Raji (cell line): ENCODE data around the gene BLCAP.

ENCODE experiments used
- POLR2A ChIP-seq: IDR thresholded peaks from 2 replicates; pipeline ENCODE4 v1.6.1; 2011; ENCODE audit warnings: low read depth, low read length, control low read depth; ENCODE audit not compliant: insufficient read depth

BLCAP gene

DNA sequence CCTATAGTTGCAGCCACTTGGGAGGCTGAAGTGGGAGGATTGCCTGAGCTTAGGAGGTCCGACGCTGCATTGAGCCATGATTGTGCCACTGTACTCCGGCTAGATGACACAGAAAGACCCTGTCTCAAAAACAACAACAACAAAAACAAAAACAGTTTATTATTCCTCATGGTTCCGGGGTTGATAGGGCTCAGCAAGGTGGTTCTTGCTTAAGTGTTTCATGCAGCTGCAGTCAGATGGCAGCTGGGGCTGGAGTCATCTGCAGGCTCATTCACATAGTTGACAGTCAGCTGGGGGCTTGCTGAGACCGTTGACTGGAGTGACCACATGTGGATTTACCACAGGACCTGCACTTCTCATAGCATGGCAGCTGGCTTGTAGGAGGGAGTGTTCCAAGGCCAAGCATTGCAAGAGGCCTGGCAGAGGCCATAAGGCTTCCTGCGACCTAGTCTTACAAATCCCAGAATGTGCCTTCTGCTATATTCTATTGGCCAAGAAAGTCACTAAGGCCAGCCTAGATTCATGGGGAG is 35.5 kb downstream of the BLCAP start:
- TF ChIP-seq POLR2A = no peak

DNA sequence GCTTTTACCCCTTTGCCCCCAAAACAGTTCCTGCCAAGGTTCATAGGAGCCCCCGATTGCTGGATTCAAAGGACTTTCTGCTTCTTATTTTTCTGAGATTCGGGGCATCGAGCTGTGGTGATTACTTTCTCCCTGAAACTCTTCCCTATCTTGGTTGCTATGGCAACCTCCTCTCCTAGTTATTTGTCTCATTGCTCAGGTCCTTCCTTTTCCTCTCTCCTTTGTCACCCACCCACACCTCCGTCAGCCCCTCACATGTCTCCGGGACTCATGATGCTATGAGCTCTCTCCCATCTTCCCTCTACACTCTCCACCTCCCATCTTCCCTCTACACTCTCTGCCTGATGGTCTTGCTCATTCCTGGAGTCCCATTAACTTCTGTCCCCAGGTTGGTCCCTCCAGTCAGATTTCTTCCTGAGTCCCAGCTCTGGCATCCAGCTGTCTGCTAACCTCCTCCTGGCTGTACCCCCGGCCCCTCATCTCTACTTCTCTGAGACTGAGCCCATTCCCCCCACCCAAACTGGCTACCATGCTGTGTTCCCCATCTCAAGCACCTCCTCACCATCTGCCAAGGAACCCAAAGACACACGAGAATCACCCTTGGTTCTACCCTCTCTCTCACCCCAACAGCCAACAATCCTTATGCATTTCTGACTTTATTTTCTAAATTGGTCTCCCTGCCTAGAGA is 36.9 kb downstream of the BLCAP start:
- no peak for TF ChIP-seq POLR2A

DNA sequence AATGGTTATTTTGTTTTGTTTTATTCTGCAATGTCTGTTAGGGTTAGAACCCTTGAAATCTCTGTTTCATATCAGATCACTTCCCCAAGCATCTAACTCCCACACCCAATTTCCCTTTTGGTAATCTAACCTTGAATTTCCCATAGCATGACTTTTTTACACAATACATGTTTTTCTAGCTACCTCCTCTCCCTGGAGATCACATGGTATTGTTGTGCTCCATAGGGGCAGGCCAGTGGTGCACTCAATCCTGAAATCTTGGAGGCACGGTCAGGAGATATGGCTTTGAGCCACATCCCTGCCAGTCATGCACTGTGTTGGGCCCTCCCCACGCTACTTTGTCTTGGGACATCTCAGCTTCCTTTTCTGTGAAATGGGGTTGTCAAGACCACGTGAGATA is 43.3 kb downstream of the BLCAP start:
- TF ChIP-seq POLR2A = no peak

DNA sequence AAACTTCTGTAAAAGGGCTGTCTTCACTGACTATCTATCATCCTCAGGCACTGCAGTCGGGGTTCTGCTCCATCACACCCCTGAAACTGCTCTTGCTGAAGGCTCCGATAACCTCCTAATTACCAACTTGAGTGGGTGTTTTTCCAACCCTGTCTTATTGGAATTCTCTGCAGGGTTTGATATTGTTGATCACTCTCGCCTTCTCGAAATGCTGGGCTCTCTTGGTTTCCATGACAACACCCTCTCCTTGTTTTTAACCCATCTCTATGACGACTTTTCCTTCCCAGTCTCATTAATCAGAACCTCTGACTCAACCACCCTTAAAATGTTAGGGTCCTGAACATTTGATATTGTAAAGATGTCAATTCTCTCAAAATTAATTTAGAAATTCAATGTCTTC is 46.1 kb downstream of the BLCAP start:
- no peak for TF ChIP-seq POLR2A

DNA sequence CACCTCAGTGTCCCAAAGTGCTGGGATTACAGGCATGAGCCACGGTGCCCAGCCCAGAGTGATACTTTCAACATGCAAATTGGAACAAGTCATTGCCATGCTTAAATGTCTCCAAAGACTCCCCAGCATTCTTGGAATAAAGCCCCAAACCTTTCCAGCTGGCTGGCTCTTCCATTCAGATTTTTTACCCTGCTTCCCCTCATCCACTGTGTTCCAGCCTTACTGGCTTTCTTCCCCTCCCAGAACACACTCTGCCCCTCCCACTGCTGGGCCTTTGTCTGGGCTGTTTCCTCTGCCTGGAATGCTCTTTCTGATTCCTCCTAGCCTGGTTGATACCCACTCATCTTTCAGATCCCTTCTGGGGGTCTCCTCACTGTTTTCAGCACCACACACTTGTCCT is 46.8 kb downstream of the BLCAP start:
- no peak for TF ChIP-seq POLR2A

DNA sequence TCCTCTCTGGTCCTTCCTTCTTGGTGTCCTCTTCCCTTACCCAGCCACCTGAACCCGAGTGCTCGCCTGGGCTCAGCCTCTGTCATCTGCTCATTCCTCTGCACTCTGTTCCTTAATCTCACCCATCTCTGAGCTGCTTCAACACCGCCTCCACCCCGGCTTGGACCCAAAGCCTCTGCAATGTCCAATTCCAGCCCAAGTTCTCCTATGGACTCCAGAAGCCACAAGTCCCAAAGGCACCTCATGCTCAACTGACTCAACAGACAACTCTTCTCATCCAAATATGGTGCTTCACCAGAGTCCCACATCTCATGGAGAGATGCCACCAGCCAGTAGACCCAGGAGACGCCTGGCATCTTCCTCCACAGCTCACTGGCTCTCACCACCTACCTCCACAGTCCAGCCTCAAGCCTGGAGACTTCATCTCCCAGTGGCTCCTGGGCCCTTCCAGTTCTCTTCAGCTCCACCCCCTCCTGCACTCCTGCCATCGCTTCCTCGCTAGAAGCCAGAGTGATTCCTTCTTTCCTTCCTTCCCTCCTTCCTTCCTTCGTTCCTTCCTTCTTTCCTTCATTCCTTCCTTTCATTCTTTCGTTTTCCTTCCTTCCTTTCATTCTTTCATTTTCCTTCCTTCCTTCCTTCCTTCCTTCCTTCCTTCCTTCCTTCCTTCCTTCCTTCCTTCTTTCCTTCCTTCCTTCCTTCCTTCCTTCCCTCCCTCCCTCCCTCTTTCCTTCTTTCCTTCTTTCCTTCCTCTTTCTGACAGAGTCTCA is 47.6 kb downstream of the BLCAP start:
- no peak for TF ChIP-seq POLR2A

DNA sequence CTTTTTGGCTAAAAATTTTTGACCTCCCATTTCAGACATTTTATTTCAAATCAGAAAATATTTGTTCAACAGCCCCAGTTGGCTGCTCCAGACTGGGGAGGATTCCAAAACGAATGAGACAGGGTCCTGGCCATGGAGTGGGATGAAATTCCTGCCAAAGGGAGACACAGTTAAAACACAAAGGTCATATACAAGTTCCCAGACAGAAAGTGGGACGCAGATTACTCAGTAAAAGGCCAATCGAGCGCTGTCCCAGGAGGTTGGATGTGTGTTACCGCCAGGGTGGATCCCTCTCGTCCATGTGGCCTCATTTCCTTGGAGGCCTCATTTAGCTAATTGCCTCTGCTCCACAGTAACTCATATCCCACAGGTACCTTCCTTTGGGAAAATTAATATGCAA is 48.4 kb downstream of the BLCAP start:
- no peak for TF ChIP-seq POLR2A

DNA sequence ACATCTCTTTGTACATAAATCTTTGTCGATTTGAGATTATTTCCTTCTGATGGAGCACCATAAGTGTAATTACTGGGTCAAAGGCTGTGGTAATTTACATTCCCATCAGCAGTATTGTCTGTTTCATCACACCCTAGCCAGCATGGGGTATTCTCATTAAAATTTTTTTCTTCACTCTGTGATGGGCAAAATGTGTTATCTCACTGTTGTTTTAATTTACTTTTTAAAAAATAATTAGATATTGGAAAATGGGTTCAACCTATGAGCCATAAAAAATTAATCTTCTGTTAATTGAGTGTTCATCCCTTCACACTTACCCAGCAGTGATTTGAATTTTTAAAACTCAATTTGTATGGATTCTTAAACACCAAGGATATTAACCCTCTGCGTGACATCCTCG is 50.6 kb downstream of the BLCAP start:
- TF ChIP-seq POLR2A = no peak

DNA sequence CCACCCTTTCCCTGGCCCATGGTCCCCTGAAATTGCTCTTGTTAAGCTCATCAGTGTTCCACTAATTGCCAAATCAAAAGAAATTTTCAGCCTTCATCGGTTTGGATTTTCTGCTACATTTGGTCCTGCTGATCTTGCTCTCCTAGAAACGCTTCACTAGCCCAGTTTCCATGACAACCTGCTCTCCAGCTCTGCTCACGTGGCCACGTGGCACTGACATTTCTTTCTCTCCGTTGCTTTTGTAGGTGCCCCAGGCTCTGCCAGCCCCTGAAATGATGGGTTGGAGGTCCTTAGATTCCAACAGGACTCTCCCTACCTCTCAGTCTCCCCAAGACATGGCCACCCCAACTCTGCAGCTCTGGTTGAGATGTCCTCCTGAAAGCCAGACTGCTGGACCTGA is 52.4 kb downstream of the BLCAP start:
- TF ChIP-seq POLR2A = no peak

DNA sequence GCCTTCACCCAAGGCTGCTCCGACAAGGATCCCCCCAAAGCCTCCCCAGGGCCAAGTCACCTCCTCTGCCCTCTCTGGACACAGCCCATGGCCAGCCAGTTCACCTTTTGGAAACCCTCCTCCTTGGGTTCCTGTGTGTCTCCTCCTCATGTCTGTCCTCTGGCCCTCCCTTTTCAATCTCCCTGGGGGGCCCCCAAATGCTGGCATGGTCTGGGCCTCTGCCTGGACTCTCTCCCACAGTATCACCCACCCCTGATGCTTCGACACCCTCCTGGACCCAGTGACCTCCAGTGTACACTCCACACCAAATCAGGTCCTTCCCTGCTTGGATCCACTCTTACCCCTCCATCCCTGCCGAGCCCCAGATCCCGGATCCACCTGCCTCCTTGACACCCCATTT is 53.3 kb downstream of the BLCAP start:
- TF ChIP-seq POLR2A = no peak

DNA sequence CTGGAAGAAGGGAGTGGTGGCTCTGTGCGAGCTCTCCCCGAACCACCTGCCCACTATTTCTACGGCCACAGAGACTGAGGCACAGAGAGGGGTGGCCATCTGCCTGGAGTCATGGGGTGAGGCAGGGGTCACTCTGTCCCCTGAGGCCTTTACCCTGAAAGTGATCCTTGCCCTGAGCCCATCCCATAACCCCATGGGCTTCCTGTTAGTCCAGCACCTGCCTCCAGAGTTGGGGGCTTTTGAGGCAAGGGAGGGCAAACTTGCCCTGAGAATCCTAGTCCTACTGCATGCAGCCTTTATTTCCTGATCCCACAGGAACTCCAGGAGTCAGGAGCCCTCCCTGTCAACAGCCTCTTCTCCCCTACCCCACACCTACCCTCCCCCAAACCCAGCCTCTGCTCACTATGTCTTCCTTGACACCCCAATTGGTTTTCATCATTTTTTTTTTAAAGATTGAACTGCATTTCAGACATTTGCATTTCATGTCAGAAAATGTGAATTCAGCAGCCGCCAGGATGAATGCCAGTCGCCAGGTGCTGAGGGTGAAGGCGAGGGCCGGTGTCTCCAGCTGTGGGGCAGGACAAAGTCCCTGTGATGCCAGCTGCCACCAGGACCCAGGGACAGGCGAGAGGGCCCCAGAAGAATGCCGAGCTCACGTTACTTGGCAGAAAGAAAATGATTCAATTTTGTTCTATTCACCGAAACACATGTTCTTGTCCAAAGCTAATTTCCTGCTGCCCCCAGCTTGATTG is 54.3 kb downstream of the BLCAP start:
- TF ChIP-seq POLR2A = no peak

DNA sequence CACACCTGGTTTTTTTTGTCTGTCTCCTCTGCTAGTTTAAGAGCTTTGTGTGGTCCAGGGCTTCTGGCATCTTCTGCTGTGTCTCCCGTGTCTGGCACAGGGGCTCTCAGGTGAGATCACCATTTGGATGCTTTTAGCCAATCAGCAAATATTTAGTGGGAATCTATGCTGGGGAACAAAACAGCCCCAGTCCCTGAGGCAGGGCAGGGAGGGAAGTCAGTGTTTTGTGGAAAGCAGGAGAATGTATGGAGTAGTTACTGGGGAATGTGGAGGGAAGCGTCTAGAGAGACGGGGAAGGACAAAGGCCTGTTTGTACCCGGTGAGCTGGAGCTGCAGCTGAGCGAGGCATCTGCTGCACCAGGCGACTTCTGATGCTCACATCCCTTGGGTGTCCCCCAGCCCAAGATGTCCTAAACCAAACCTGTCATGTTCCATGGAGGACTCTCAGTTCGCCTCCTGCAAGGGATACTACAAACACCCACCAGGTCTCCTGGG is 55.9 kb downstream of the BLCAP start:
- no peak for TF ChIP-seq POLR2A

DNA sequence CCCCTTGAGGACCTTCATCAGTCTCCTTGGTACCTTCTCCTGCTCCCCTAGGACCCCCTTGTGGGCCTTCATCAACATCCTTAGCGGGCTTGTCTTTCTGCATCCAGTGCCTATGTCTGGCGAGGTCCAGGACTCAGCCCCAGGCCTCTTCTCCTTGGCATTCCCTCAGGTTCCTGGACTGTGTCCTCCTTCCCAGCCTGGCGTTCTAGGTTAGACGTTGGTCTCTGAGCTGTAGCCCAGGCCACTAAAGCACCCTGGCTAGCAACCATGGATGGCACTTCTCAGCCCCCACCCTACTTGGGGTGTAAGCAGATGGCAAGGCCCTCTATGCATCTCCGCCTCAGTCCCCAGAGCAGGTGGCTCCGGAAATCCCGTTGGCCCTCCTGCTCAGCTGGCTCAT is 58.1 kb downstream of the BLCAP start:
- TF ChIP-seq POLR2A = no peak

DNA sequence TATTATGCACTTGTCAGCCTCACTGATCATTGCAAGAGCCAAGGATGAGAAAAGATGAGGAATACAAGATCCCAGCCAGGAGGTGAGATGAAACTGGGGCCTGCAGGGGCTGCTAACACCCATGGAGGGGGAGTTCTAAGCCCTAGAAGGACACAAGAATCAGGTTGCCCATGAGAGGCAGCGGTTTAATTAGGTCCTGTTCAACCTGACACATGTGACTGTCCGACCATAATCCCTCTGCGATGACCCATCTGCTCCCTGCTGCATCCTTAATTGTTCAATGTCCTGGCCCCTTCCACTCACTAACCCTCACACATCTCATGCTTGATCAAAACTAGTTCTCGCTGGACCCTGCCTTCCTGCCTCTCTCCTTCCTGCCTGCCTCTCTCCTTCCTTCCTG is 58.8 kb downstream of the BLCAP start:
- TF ChIP-seq POLR2A = no peak
